Measurements from ENCODE around the gene TEKT3.

DNA sequence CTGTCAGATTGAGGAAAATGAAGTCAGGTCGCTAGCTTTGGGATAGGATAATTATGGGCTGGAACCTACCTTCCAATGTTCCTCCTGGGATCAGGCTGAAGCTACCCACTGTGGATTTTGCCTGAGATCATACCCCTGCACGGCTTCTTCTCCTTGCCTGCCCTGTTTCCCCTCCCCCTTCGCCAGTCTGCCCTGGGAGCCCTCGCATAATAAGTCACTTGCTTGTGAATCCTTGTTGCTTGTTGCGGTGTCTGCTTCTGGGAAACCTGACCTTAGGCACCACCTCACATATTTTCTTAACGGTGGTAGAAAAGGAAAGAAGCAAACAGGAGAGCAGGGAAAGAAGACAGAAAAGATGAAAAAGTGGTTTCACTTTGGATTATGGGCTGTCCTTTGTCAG lies 63.0 kb downstream of the TEKT3 start:
- TF ChIP-seq MYC (IDR thresholded peaks at IDR 0.05; ENCODE audit: low read depth, low read length): no peak
- no peak for TF ChIP-seq CTCF (IDR thresholded peaks at IDR 0.05; ENCODE audit: low read depth, low read length)
- no peak for TF ChIP-seq POLR2A (IDR thresholded peaks at IDR 0.05; ENCODE audit: extremely low read depth, insufficient read length)
- no peak for TF ChIP-seq MAX (IDR thresholded peaks at IDR 0.05; ENCODE audit: low read depth, low read length)

All from NB4 (cell line).